H7 (cell line): ENCODE results near the gene TOR4A. TPM values are rescaled to one million over a fixed set of nuclear protein-coding genes. Genes with fewer than 3 reads are reported as not detected.
A peak's percentile ranks its signal among the peaks of the same experiment; 100 is the strongest.

Experiments used
- DNase-seq: peaks from one replicate; pipeline ENCODE4 v3.0.0; 2012
- H3K27me3 ChIP-seq: 2 replicates; pipeline ENCODE4 v1.6.0; 2011; ENCODE audit warnings: mild to moderate bottlenecking, low read length; ENCODE audit not compliant: control insufficient read depth, insufficient read depth
- H3K36me3 ChIP-seq: replicated peaks from 2 replicates; pipeline ENCODE4 v1.5.1; 2011; ENCODE audit warnings: low read length; ENCODE audit not compliant: control insufficient read depth, insufficient read depth
- H3K4me3 ChIP-seq: 2 replicates; pipeline ENCODE4 v1.5.1; 2011; ENCODE audit warnings: low read depth, mild to moderate bottlenecking, control low read depth, low read length, moderate library complexity; ENCODE audit not compliant: insufficient read depth
- total RNA-seq: library from RNA; depleted of rRNA; stranded (reverse); fragments of >200 nt; shearing (Covaris generic); gene quantifications from 2 replicates; pipeline ENCODE4 v1.2.3, GENCODE V29; 2014

Gene TOR4A
- total RNA-seq, 1 experiment from 2014 or later = 21.3 TPM

DNA sequence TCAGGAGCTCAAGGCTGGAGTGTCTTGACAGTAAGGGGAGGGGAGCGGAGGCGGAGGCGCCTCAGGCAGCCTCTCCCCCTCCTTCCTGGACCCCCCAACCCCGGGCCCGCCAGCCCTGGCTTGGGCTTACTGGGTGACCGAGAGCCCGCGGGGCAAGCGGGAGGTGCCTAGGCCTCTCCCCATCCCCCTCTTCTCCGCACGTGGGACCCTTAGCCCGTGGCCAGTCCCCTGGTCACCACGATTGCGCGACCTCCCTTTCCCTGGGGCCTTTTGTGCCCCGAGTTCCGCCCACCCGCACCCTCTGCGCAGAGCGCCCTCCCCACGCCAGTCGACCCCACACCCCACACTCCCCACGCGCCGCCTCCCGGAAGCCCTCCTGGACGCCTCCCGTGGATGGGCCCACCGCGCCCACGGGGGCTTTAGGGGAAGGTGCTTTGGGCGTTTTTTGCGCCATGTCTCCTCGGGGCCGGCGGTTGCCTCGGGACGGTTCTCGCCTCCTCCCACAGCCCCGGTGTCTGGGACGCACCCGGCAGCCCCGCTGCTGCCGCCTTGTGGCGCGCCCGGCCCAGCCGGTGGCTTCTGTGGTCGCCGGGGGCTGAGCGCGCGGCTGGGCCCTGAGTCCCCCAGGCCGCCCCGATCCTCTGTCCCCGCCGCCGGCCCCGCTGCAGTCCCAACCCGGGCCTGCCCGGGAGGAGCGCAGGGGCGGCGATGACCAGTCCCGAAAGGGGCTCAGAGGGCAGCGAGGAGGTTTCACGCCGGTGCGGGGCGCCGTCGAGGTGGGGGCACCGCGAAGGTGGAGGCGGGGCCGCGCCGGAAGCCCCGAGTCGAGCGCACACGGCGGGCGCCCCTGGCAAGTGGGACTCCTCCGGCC is 3.2 kb downstream of the TOR4A start:
- Histone ChIP-seq H3K27me3 (no peaks in the 10 kb centered on the region), H3K36me3 (no peaks in the 10 kb centered on the region), H3K4me3 (peak overlapping the region; percentile 74)
- DNase-seq = peak; percentile 93

DNA sequence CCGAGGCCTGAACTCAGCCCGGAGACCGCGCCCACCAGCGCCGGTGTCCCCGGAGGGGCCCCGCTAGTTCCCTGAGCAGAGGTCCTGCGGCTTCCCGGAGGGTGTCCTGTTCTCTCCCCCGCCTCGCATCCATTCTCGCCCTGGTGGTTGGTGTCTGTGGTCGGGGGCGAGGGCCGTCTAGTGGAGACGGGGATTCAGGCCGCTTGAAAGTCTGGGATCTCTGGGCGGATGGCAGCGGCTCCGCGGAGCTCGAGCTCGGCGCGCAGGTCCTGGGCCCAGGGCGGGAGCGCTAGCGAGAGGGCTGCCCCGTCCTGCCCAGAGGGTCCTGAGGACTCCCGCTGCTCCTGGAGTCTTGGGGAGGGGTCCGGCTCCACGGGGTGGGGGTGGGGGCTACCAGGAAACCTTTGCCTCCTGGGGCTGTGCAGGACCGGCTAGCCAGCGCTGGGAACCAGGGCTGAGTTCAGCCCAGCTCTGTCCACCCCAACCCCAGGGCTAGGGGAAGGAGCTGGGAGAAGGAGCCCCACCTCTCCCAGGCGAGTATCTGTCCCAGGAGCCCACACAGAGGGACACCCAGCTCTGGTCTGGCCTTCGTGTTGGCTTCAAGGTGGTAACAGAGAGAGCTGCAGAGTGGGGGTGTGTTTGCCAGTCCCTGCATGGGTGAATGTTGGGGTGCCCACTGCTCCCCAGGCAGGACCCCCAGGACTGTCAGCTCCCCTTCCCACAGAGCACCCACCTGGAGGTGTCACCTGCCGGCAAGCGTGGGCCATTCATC is 4.0 kb downstream of the TOR4A start:
- no peaks in the 10 kb centered on the region for H3K36me3 ChIP-seq
- H3K4me3 ChIP-seq = peak overlapping the region; percentile 74
- no peaks in the 10 kb centered on the region for H3K27me3 ChIP-seq
- DNase-seq = peak; percentile 87

DNA sequence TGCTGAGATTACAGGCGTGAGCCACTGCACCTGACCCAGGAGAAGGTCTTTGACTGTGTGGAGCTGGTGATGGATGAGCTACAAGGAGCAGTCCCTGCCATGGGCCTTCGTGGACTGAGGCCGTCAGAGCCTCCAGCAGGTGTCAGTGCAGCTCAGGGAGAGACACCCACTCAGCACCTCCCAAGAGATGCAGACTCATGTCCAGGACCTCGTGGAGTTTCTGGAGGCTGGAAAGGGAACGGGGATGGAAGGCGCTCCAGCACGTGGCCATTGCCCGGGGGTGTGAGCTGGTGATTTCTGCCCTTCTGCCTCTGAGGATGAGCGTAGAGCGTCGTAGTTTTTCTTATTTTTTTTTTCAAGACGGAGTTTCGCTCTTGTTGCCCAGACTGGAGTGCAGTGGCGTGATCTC is 9.5 kb downstream of the TOR4A start:
- peak; percentile 91 for DNase-seq
- no peaks in the 10 kb centered on the region; the same call in 1 of the 2 replicates for H3K27me3 ChIP-seq

DNA sequence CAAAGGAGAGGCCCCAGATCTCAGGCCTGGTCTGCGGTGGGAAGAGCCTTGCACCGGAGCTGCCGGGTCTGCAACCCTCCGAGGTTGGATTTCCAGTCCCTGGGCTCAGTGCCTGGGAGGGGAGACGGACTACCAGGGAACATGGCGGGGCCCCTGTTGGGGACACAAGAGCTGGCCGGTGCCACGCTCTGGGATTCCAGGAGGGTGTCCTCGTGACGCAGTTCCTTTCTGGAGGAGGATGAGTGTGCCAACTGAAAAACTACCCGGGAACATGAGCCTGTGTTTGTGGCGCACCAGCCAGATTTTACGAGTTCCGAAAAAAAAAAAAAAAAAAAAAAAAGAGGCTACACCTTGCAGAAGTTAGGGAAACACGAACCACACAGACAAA is 15.6 kb downstream of the TOR4A start:
- Histone ChIP-seq H3K36me3 (no peaks in the 10 kb centered on the region), H3K4me3 (no peak overlapping the region), H3K27me3 (peaks cover 15% of the 10 kb centered on the region)
- DNase-seq = no peak

More for the DNA sequence above, 9.5 kb downstream of the TOR4A start:
- Histone ChIP-seq H3K4me3 (no peak overlapping the region), H3K36me3 (no peaks in the 10 kb centered on the region)

DNA sequence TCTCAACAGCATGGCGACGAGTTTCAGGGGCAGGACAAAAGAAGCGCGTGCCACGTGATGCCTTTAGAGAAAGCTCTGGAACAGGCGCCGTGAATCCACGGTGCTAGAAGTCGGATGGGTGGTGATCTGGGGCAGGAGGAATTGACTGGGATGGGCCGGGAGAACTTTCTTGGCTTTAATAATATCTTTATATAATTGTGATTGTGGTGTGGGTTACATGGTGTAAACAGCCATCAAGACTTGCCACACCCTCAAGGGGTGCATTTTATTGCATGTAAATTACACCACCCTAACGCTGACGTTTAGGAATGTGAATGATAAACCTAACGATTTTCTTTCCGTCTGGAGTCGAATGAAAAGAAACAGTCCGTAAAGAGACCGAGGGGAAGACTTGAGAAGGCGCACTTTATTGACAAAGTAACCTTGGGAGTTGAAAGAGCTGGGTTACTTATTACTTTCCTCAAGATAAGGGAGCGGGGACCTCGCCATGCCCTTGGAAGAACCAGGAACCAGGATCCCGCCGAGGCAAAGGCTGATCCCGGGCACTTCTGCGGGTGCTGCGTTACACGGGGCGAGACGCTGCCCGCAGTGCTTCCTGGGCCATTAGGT is 16.1 kb downstream of the TOR4A start:
- Histone ChIP-seq H3K4me3 (no peak overlapping the region), H3K36me3 (no peaks in the 10 kb centered on the region), H3K27me3 (peaks cover 15% of the 10 kb centered on the region)
- no peak for DNase-seq

DNA sequence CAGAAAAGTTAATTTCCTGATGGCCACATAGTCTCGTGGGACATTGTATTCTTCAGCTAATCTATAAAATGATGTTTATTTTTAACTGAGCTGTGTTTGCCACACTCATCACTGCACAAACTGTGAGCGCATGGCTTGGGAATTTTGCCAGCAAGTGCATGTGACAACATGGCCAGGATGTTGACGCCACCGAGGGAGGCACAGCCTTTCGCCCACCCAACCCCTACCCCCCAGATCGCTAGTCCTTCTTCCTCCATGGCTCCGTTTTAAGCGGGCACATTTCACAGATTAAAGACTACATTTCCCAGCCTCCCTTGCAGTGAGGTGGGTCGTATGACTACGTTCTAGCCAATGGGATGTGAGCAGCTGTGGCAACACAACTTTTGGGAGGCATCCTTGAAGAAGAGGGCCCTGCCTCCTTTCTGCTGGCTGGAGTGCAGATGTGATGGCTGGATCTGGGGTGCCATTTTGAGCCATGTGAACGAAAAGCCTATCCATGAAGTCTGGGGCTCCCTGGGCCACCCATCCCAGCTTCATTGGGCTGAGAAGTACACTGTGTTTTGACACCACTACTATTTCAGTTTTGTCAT is 16.7 kb downstream of the TOR4A start:
- no peaks in the 10 kb centered on the region for H3K36me3 ChIP-seq
- peak; percentile 87 for DNase-seq
- H3K27me3 ChIP-seq = peaks cover 15% of the 10 kb centered on the region
- no peak overlapping the region for H3K4me3 ChIP-seq

DNA sequence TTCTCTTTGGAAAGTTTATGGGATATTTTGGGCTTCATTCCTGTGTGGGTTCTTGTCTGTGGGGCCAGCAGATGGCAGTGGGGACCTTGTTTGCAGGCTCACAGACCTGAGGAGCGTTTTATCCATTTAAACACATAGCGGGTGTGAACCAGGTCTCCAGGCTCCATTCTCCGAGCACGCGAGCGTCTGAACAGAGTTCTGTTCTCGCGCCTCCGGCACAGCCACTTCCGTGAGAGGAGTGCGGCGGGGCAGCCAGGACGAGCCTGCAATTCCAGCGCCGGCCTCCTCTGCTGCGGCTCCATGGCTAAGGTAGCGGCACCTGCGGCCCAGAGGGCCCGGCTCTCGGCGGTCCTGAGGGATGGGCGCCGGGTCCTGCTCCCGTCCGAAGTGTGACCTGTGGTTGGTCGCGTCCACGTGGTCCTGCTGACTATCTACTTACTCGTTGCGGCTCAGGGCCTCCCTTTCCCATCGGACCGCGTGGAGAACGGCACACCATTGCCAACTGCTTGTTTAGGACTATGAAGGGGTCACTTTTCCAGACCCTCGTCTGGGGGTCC is 17.2 kb downstream of the TOR4A start:
- DNase-seq = peak; percentile 87
- Histone ChIP-seq H3K36me3 (no peaks in the 10 kb centered on the region), H3K4me3 (peak overlapping the region; percentile 23), H3K27me3 (peaks cover 15% of the 10 kb centered on the region)

DNA sequence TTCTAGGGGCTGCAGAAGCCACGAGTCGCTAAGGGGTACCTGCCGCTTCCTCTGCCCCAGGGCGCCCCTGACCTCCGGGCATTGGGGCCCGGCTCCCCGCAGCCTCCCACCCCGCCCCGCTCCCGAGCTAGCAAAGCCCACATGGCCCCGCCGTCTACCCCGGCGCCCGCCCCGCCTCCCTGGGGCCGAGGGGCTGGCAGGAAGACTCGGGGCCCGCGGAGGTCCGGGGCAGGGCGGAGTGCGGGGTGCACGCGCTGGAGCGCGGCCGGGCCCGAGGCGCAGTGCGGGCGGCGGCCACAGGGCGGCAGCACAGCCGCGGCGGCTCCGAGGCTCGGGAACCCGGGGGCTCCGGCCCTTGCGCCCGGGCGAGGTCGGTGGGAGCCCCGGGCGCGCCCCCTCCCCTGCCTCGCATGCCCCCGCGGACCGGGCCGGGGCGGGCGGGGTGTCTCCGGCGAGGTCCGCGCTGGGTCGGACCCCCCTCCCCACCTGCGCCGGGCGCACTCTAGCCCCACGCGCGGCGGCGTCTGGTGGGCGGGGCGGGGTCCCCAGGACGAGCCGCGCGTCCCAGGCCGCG is 17.8 kb downstream of the TOR4A start:
- Histone ChIP-seq H3K4me3 (peak overlapping the region; percentile 26), H3K36me3 (no peaks in the 10 kb centered on the region), H3K27me3 (peaks cover 15% of the 10 kb centered on the region)
- peak; percentile 98 for DNase-seq

DNA sequence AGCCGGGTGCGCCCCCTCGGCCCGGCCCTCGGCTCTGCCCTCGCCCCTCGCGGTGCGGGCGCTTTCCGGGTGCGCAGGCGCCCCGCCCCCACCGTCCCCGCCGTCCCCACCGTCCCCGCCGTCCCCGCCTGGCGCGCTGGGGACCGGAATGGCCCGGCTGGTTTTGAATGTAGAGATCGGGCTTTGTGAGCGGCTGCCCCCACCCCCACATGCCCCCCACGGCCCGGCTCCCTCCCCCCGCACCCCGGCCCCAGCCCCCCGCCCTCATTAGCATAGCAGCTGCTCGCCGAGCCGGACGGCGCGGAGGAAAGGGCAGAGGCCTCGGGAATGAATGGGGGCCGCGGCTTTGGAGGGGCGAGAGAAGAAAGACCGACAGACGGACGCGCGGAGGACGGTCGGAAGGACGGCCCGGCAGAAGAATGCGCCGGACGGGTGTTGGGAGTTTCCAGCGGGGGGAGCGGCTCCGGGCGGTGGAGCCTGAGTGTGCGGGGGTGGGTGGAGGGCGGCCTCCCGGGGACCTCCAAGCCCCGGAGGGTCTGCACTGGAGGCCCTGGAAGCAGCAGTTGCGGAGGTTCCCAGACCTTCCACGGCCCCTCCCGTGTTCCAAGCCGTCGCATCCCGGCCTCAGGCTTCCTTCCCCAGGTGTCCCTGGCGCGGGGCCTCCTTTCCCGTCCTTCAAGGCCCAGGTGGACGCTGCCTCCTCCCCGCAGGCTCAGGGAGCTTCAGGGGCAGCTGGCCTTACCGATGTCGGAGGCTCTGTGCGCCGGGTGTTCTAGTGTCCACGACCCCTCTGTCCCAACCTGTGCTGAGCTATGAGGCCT is 18.5 kb downstream of the TOR4A start:
- Histone ChIP-seq H3K36me3 (no peaks in the 10 kb centered on the region), H3K4me3 (peak overlapping the region; percentile 36), H3K27me3 (peaks cover 15% of the 10 kb centered on the region)
- peak; percentile 94 for DNase-seq

DNA sequence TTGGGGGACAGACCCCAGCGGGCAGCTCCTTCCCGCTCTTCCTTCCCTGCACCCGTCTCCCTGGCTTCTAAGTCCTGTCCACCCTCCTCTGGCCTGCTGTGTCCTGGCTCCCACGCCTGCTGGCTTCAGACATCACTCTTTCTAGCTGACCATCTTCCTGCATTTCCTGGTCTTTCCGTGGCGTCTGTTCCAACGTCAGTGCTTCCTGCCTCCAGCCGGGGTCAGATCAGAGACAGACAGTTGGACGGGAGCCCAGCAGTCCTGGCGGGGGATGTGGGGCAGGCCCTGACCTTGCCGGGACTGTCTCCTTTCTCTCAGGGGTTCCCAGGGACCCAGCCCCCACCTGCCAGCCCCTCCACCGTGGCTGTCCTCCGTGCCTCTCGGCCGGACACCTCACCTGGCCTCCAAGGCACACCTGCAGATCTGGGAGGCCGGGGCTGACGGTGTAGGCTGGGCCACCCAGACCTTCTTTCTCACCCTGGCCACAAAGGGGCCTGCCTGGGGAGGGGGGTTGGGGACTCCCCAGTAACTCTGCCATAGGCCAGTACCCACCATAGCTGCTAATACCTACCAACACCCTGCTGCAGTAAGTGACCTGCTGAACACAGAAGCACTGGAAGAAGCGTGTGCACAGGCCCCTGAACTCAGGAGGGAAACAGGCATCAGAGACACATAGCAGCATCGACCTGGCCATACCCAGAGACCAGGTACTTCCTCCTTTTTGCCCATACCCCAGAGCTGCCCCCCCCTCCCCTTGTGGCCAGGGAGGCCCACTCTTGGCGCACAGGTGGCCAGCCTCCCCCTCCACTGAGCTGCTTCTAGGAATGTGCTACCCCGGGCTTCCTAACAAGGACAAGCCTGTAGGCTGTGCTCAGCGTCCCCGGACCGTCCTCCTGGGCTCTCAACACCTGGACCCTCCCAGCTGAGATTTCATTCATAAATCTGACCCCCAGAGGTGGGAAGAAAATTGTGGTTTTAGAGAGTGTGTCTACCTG is 19.4 kb downstream of the TOR4A start:
- no peaks in the 10 kb centered on the region for H3K36me3 ChIP-seq
- no peak for DNase-seq
- H3K4me3 ChIP-seq = peak overlapping the region; percentile 36
- H3K27me3 ChIP-seq = peaks cover 18% of the 10 kb centered on the region

DNA sequence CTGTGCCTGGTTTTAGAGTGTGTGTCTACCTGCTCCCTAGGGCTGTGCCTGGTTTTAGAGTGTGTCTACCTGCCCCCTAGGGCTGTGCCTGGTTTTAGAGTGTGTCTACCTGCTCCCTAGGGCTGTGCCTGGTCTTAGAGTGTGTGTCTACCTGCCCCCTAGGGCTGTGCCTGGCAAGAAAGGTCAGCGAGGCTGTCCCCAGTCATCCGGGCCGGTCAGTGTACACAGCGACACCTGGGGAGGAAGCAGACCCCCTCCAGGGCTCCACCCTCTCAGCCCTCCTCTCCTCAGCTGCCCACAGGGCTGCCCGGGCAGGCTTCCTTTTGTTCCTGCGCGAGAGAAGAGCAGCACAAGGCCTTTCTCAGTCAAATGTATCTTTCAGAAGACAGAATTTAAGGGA is 20.4 kb downstream of the TOR4A start:
- no peak for DNase-seq
- peaks cover 20% of the 10 kb centered on the region for H3K27me3 ChIP-seq
- no peak overlapping the region for H3K4me3 ChIP-seq
- H3K36me3 ChIP-seq = no peaks in the 10 kb centered on the region

DNA sequence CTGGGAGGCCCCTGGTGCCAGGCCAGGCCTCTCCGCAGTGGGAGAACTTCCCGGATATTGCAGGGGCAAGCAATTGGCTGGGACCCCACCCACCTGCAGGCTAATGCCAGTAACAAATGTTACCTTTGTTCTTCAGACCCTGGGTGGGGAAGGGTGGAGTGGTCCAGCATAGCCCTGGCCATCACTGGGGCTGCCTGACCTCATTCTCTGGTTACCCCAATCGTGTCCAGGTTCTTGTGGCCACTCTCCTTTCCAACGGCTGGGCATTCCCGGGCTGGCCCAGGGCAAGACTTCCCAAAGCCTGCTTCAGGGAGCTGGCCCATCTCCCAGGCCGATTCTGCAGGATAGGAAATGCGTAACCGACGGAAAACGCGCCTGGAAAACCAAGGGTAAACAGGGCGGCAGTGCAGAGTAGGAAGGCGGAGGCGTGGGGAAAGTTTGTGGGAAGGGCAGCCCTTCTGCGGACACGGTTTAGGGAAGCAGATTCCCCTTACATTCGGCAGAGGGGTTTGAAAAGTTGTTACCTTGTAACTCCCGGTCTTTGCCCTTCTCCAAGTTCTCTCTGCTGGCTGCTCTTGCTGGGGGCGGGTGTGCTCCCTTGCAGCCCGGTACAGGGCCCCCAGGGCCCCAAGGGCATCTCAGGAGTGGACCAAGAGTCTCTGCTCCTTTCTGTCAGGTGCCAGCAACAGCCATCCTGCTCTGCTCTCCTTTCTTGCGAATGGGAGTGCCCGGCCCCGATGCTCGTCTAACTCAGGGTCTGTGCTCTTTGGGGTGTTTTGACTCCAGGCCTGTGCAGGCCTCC is 21.1 kb downstream of the TOR4A start:
- no peak overlapping the region for H3K4me3 ChIP-seq
- no peaks in the 10 kb centered on the region for H3K36me3 ChIP-seq
- DNase-seq = no peak
- peaks cover 25% of the 10 kb centered on the region for H3K27me3 ChIP-seq
